Measurements from ENCODE around the gene ZDHHC4.

ZDHHC4 gene

DNA sequence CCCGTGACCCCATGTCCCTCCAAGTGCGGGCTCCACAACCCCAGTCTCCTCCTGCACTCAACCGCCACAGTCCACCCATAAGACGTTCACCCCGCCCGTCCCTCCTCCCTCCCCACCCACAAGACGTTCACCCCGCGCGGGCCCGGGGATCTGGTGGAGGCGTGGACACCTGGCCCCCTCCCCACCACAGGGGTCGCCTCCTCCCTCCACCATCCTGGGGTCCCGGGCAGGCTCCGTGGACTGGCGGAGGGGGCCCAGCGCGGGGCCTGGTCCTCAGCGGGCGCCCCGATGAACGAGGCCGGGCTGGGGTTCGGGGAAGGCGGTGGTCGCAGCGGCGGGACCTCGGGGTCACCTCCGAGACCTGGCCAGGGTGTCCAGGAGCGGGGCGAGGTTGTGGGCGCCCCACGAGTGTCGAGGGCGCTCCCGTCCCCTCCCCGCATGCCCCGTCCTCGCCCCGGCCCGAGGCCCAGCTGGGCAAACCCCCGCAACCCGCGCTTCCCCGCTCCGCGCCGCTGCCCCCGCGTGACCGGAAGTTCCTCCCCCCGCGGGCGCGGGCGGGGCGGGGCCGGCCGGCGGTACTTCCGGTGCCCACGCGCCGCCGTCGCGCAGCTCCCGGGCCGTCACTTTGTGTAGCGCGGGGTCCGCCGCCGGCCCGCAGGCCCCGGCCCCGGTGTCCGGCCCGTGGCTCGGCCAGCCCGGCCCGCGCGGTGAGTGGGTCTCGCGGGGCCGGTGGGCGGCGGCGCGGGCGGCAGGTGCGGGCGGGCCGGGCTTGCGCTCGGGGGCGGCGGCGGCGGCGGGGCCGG is 59.7 kb downstream of the ZDHHC4 start, which contains the start of gene ZNF316:
ZNF316 (plus strand) TSS at position 578 of the 803 bp plus-strand sequence. CDS start 5,092 bp downstream, outside the sequence.
- DNase-seq (ENCODE audit: low spot score) = peak; percentile 79

GRCh38 chr7:6637544-6638229 is 60.4 kb downstream of the ZDHHC4 start:
- DNase-seq (ENCODE audit: low spot score) = peak; percentile 88

Measured in iPS-NIHi11 (cell line).